H1 (cell line): ENCODE results near the gene DAW1.

ENCODE experiments used
- JUND ChIP-seq: IDR thresholded peaks from 2 replicates; pipeline ENCODE4 v1.6.1; 2011; ENCODE audit warnings: mild to moderate bottlenecking, improper control_type of control experiment, low read length
- TF ChIP-seq, protein P1 (sequence below): IDR thresholded peaks from 2 replicates; pipeline ENCODE4 v1.6.1; 2012; ENCODE audit warnings: inconsistent platforms
- TF ChIP-seq, protein P2 (sequence below), 3 experiments: IDR thresholded peaks; 1 replicate in 2 of 3; 2 replicates in 1 of 3; pipeline versions ENCODE4 v1.5.1 to v1.6.1; 2011; ENCODE audit warnings: low read length in 3 of 3, mild to moderate bottlenecking in 3 of 3, inconsistent platforms in 2 of 3, low read depth in 1 of 3, moderate library complexity in 1 of 3; ENCODE audit not compliant: insufficient read depth in 1 of 3; ENCODE audit errors: control extremely low read depth in 1 of 3

DNA sequence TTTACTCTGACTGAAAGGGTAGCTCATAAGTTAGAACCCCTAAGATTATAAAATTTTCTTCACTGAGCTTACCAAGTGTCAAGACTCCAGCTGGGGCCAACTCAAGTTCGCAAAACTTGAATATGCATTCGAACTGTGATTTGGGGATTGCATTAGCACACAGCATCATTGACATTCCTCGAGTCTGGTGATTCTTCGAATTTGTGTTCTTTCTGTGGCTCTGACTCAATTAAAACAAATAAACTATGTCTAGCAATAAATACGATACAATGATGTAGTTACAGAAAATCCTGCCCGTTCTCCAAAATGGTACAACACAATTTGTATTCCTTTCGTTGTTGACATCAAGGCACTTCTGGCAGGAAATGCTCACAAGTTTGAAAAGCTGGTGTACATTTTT is 46.7 kb upstream of the DAW1 start:
- TF ChIP-seq, protein P1, sequence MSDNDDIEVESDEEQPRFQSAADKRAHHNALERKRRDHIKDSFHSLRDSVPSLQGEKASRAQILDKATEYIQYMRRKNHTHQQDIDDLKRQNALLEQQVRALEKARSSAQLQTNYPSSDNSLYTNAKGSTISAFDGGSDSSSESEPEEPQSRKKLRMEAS = no peak
- TF ChIP-seq, protein P2, sequence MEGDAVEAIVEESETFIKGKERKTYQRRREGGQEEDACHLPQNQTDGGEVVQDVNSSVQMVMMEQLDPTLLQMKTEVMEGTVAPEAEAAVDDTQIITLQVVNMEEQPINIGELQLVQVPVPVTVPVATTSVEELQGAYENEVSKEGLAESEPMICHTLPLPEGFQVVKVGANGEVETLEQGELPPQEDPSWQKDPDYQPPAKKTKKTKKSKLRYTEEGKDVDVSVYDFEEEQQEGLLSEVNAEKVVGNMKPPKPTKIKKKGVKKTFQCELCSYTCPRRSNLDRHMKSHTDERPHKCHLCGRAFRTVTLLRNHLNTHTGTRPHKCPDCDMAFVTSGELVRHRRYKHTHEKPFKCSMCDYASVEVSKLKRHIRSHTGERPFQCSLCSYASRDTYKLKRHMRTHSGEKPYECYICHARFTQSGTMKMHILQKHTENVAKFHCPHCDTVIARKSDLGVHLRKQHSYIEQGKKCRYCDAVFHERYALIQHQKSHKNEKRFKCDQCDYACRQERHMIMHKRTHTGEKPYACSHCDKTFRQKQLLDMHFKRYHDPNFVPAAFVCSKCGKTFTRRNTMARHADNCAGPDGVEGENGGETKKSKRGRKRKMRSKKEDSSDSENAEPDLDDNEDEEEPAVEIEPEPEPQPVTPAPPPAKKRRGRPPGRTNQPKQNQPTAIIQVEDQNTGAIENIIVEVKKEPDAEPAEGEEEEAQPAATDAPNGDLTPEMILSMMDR (IDR thresholded peaks at IDR 0.05; ENCODE audit: control extremely low read depth in 1 of 3, insufficient read depth in 1 of 3, low read depth in 1 of 3, low read length in 3 of 3) = no peak
- no peak for TF ChIP-seq JUND
